Psoas muscle (tissue), 8 donors: ENCODE results near the gene RBM4. TPM values are rescaled to one million over a fixed set of nuclear protein-coding genes. Genes with fewer than 3 reads are reported as not detected.

Source experiments
- ATAC-seq, 4 donors: fragments of 200-7000 bp; cut with Tn5 transposase; one replicate each; pipeline ENCODE4 v1.9.1; 2020; ENCODE audit warnings: moderate library complexity in 3 of 4, mild to moderate bottlenecking in 2 of 4
- DNase-seq, 2 donors: peaks; one replicate each; pipeline ENCODE4 v3.0.0-alpha.2; 2020
- H3K27ac ChIP-seq: fragments of 200-600 bp; one replicate; pipeline ENCODE4 v1.8.0; 2022
- H3K27me3 ChIP-seq, 3 donors: fragments of 200-600 bp in 1 of 3; one replicate each; pipeline versions ENCODE4 v1.6.1 to v1.8.0; 2013 to 2022; ENCODE audit warnings: low read length in 2 of 3, mild to moderate bottlenecking in 2 of 3, moderate library complexity in 1 of 3; ENCODE audit not compliant: insufficient read depth in 3 of 3
- H3K36me3 ChIP-seq, 2 donors: fragments of 200-600 bp in 1 of 2; one replicate each; pipeline versions ENCODE4 v1.6.1 to v1.8.0; 2013 to 2022; ENCODE audit warnings: low read depth in 1 of 2, mild to moderate bottlenecking in 1 of 2, moderate library complexity in 1 of 2; ENCODE audit not compliant: insufficient read depth in 1 of 2
- H3K4me1 ChIP-seq: fragments of 200-600 bp; one replicate; pipeline ENCODE4 v1.8.0; 2022
- H3K4me3 ChIP-seq: fragments of 200-600 bp; one replicate; pipeline ENCODE4 v1.8.0; 2022; ENCODE audit warnings: mild to moderate bottlenecking
- H3K9me3 ChIP-seq: fragments of 200-600 bp; one replicate; pipeline ENCODE4 v1.8.0; 2022
- WGBS, 3 donors: extraction: QIAGEN DNeasy Blood & Tissue Kit; methylation state at CpG; one replicate each; pipeline versions ENCODE4 v1.1.6 to v1.1.7; 2013; 5-methylcytosine and 5-hydroxymethylcytosine counted together
- intact Hi-C, 2 donors: fragments of 100-400 bp; cut with DNase I; formaldehyde crosslinking; loops; one replicate each; pipeline versions ENCODE4 v1.11.0 to v1.14.2; 2022
- polyA plus RNA-seq, 3 donors: library from polyadenylated mRNA; stranded (reverse); fragments of 200-250 nt; gene quantifications; one replicate each; pipeline ENCODE4 v1.2.3, GENCODE V29; 2013
- total RNA-seq, 4 donors: library from RNA; stranded (reverse); fragmentation: NEBNext Ultra II Directional in 2 of 4; extraction: Animal tissue kit (Norgen Biotek cat#: 25700) in 2 of 4; gene quantifications; one replicate each; pipeline versions ENCODE4 v1.2.1 to v1.2.4, GENCODE V29; 2021 to 2023
- TF ChIP-seq, protein P1 (sequence below): fragments of 200-600 bp; IDR thresholded peaks from one replicate; pipeline ENCODE4 v1.8.0; 2022; ENCODE audit warnings: antibody characterized with exemption
- donor health status: healthy with polysubstance abuse.
- donor health status: DM: no; HTN: no; CAD: no; lungs with moderate emphysema.
- donor health status: Bipolar disorder and iron deficiency.
- donor health status: healthy.
- donor health status: DM: yes; HTN: yes; CAD: no.
- donor health status: DM: no; HTN: no; CAD: no.
- donor health status: DM: no; HTN: no; CAD: no.
- donor health status: DM: yes; HTN: yes; CAD: no.

RBM4 gene
- total and polyA plus RNA-seq, 7 donors: 54.5 to 80.8 (median 63.5) TPM

DNA sequence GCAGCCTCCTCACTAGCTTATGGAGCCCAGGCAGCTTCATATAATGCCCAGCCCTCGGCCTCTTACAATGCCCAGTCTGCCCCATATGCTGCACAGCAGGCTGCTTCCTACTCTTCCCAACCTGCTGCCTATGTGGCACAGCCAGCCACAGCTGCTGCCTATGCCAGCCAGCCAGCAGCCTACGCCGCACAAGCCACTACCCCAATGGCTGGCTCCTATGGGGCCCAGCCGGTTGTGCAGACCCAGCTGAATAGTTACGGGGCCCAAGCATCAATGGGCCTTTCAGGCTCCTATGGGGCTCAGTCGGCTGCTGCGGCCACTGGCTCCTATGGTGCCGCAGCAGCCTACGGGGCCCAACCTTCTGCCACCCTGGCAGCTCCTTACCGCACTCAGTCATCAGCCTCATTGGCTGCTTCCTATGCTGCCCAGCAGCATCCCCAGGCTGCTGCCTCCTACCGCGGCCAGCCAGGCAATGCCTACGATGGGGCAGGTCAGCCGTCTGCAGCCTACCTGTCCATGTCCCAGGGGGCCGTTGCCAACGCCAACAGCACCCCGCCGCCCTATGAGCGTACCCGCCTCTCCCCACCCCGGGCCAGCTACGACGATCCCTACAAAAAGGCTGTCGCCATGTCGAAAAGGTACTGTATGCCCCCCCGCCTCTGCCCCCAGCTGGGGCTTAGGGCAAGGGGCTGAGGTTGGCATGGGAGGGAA is 13.3 kb upstream of the RBM4 start:
- TF ChIP-seq, protein P1, sequence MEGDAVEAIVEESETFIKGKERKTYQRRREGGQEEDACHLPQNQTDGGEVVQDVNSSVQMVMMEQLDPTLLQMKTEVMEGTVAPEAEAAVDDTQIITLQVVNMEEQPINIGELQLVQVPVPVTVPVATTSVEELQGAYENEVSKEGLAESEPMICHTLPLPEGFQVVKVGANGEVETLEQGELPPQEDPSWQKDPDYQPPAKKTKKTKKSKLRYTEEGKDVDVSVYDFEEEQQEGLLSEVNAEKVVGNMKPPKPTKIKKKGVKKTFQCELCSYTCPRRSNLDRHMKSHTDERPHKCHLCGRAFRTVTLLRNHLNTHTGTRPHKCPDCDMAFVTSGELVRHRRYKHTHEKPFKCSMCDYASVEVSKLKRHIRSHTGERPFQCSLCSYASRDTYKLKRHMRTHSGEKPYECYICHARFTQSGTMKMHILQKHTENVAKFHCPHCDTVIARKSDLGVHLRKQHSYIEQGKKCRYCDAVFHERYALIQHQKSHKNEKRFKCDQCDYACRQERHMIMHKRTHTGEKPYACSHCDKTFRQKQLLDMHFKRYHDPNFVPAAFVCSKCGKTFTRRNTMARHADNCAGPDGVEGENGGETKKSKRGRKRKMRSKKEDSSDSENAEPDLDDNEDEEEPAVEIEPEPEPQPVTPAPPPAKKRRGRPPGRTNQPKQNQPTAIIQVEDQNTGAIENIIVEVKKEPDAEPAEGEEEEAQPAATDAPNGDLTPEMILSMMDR: no peak
- Histone ChIP-seq H3K36me3 (peaks cover 8 to 86% of the 10 kb centered on the region in 2 donors), H3K27ac (no peak overlapping the region), H3K27me3 (no peaks in the 10 kb centered on the region), H3K4me1 (peaks cover 33% of the 10 kb centered on the region), H3K9me3 (no peaks in the 10 kb centered on the region), H3K4me3 (no peak overlapping the region)
- peak in 1 of 4 donors; percentile 16 for ATAC-seq
- intact Hi-C loops: no loop called here
- no peak for DNase-seq
- 93 to 96% (median 95%) methylated on average over 24 to 26 of the region's 26 CpGs for WGBS, 3 donors

DNA sequence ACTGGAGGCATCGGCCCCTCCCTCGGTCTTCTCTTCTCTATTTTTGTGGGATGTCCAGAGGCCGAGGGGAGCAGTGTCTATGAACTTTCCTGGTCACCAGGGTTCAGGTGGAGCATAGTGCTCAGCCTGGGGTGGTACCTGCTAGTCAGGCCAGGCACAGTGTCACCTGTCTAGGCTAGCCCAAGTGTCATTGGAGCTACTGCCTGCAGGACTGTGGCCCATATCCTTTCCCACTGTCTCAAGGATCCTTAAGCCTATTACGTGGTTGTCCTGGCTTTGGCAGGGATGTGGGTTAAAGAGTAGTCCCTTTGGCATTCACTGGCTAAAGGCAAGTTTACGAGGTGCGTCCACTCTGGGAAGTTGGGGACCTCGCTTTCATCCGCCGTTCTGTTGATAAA is 12.8 kb upstream of the RBM4 start:
- Histone ChIP-seq H3K27ac (no peak overlapping the region), H3K9me3 (no peaks in the 10 kb centered on the region), H3K4me3 (no peak overlapping the region), H3K36me3 (peaks cover 8 to 90% of the 10 kb centered on the region in 2 donors), H3K4me1 (peaks cover 28% of the 10 kb centered on the region), H3K27me3 (no peaks in the 10 kb centered on the region)
- DNase-seq (no peak), ATAC-seq (no peak)
- TF ChIP-seq, protein P1: no peak
- intact Hi-C loops: no loop called here
- WGBS, 3 donors: 87 to 93% (median 89%) methylated on average over 9 of the region's 9 CpGs

DNA sequence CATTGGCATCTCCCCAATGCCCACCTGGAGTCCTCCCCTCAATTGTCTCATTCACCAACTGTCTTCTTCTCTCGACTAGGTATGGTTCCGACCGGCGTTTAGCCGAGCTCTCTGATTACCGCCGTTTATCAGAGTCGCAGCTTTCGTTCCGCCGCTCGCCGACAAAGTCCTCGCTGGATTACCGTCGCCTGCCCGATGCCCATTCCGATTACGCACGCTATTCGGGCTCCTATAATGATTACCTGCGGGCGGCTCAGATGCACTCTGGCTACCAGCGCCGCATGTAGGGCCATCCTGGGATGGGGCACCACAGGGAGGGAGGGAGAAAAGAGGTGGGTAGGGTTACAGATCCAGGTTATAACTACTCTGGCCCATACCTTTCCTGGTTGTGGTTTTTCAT is 12.1 kb upstream of the RBM4 start:
- intact Hi-C loops: no loop called here
- WGBS, 3 donors: 95 to 96% (median 96%) methylated on average over 25 of the region's 25 CpGs
- Histone ChIP-seq H3K27ac (no peak overlapping the region), H3K27me3 (no peaks in the 10 kb centered on the region), H3K4me3 (no peak overlapping the region), H3K4me1 (peaks cover 22% of the 10 kb centered on the region), H3K9me3 (no peaks in the 10 kb centered on the region), H3K36me3 (peaks cover 8 to 90% of the 10 kb centered on the region in 2 donors)
- ATAC-seq (no peak), DNase-seq (no peak)
- TF ChIP-seq, protein P1: no peak

DNA sequence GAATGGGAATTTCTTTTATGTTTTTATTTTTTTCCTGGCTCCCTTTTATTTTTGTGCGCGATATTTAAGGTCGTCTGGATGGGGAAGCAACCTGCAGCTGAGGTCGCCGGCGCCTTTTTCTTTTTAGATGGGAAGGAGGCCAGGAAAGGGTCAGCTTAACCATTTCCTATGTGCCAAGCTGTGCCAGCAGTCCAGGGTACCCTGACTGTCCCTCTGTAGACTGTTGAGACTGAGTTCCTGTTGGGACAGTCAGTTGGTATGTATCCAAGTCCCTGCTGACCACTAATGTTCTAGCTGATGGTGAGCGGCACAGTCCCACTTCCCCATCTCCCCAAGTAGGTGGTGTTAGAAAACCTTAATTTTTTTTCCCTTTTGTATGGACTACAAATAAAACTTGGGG is 11.6 kb upstream of the RBM4 start:
- peaks cover 8 to 85% of the 10 kb centered on the region in 2 donors for H3K36me3 ChIP-seq
- 80 to 91% (median 90%) methylated on average over 7 of the region's 7 CpGs for WGBS, 3 donors
- ATAC-seq: no peak
- no peak for DNase-seq
- intact Hi-C loops: no loop called here
- H3K4me3 ChIP-seq: no peak overlapping the region
- TF ChIP-seq, protein P1: no peak
- H3K9me3 ChIP-seq: no peaks in the 10 kb centered on the region
- no peaks in the 10 kb centered on the region for H3K27me3 ChIP-seq
- no peak overlapping the region for H3K27ac ChIP-seq
- H3K4me1 ChIP-seq: peaks cover 16% of the 10 kb centered on the region
